Glomerular endothelial cell (primary cell): ENCODE results near the gene SLC35F1. TPM values are rescaled to one million over a fixed set of nuclear protein-coding genes. Genes with fewer than 3 reads are reported as not detected.

Experiments
- DNase-seq: peaks from one replicate; pipeline ENCODE4 v3.0.0-alpha.2; 2011; ENCODE audit warnings: low read depth, low spot score; ENCODE audit errors: extremely low read depth
- total RNA-seq: library from RNA; depleted of rRNA; stranded (reverse); fragments of >200 nt; gene quantifications from 2 replicates; pipeline ENCODE4 v1.2.3, GENCODE V29; 2015

SLC35F1 gene
- total RNA-seq, 1 donor from 2014 or later: not detected

GRCh38 chr6:118186672-118187567 is 279.9 kb downstream of the SLC35F1 start:
- DNase-seq: no peak

- DNase-seq: no peak
Measured at GRCh38 chr6:118187568-118188164, 280.6 kb downstream of the SLC35F1 start.

DNA sequence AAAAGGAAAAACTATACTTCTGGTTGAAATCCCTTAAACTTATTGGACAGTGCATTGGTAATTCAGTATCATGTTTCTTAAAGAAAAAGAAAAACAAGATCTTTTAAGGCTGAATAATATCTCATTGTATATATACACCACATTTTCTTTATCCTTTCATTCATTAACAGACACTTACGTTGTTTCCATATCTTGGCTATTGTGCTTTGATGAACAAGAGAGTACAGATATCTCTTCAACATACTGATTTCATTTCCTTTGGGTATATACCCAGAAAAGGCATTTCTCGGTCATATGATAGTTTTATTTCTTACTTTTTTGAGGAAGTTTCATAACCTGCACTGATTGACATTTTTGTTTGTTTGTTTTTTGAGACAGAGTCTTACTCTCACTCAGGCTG is 281.5 kb downstream of the SLC35F1 start:
- no peak for DNase-seq

DNA sequence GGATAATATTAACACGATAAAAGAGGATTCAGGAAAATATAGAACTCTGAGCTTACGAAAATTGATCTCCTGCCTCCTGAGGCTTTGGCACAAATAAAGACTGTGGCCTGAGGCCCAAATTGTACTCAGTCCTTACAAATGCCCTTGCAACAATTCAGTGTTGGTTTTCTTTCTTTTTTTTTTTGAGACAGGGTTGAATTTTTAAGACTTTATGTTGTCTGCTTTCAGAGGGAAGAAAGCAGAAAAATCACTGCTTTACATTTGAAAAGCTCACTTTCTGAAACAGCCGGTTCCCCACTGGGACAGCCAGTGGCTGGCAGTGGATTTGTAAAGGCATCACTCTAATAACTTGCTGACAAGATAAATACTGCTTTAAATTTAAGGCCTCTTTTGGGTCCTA is 290.5 kb downstream of the SLC35F1 start:
- DNase-seq: no peak

DNA sequence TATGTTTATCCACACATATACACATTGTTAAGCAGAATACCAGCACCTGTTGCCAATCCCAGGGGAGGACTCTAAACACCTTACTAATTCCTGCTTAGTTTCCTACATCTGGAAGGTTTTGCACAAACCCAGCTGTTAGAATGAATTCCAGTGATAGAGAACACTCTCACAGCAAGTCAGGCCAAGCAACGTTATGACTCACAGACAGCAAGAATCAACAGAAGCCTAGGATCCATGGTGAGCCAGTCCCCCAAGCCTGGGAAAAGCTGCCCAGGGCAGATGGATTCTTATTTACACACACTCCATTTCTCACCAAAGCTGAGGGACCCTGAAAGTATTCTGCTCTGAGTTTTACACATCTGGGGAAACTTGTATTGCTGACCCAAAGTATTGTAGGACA is 291.7 kb downstream of the SLC35F1 start:
- no peak for DNase-seq

DNA sequence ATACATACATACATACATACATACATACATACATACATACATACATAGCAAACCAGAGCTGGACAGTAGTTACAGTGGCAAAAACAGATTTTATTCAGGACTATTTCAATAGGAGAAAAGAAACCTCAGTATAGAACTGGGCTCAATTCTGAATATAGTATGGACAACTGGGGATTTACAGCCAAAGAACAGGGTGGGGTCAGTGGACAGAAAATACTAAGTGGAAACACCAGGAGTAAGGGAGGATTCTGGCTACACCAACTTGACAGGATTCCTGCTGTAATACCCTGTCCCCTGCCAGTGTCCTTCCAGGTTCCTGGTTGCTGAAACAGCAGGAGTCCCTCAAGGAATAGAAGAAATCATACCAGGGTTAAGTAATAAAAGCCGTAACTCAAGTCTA is 293.1 kb downstream of the SLC35F1 start:
- DNase-seq: no peak

DNA sequence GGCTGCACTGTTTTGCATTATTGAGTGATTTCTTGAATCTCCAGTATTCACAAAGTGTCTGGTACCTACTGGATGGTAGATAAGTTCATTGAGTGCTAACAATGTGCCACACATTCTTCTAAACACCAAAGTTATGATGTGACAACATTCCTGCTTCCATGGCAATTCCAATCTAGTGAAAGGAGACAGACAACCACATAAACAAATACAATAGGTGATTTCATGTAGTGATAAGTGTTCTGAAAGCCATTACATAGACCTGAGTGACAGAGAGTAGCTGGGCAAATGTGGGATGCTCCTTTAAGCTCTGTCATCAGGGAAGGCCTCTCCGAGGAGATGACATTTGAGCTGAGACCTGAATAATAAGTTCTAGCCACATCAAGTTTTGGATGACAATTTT is 295.5 kb downstream of the SLC35F1 start:
- no peak for DNase-seq

DNA sequence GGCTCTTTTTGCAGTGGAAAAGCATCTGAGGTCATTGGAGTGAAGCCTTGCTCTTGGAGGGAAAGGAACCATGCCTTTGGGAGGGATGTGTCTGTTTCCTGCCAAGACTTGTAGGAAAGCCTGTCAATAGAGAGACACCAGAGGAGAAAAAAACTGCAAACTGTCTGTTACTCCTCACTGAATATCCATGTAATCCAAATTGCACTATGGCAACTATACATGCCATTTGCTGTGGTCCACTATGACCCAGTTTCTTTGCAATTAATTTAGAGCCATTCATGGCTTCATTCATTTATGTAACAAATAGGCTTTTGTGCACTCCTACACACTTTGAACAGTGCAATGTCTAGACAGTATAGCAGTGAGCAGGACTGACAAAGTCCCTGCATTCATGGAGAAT is 296.5 kb downstream of the SLC35F1 start:
- no peak for DNase-seq

GRCh38 chr6:118206221-118206620 is 299.2 kb downstream of the SLC35F1 start:
- no peak for DNase-seq

DNA sequence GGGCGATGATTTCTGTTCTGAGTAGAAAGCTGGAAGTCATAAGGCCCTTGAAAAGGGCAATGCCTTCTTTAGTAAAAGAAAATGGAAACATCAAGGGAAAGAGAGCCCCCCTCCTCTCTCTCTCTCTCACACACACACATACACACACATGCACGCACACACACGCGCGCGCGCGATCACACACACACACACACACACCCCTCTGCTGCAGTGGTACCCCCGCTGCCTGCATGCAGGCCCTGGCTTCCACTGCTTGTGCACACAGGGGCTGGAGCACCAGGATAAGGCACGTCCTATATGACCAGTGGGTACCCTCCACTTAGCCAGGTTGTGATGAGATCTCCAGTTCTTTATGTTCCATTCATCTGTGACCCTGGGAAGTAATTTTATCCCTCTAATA is 300.9 kb downstream of the SLC35F1 start:
- no peak for DNase-seq

DNA sequence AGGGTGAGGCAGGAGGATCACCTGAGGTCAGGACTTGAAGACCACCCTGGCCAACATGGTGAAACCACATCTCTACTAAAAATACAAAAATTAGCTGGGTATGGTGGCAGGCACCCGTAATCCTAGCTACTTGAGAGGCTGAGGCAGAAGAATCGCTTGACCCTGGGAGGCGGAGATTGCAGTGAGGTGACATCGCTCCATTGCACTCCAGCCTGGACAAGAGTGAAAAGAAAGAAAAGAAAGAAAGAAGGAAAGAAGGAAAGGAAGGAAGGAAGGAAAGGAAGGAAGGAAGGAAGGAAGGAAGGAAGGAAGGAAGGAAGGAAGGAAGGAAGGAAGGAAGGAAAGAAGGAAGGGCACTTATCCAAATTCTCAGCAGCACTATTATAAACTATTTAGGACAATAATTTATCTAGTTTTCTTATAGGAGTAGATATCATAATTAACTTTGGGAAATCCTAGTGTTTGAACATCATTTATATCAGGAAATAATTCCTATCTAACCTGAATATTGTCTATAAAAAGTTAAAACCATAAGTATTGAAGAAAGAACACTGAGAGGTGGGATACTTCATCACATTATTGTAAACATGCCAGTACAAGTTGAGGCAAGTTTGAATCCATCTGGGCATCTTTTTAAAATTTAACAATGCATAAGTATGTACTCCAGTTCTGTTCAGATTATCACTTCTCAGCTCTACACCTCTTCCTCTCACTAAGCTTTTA is 305.5 kb downstream of the SLC35F1 start:
- DNase-seq: no peak

DNA sequence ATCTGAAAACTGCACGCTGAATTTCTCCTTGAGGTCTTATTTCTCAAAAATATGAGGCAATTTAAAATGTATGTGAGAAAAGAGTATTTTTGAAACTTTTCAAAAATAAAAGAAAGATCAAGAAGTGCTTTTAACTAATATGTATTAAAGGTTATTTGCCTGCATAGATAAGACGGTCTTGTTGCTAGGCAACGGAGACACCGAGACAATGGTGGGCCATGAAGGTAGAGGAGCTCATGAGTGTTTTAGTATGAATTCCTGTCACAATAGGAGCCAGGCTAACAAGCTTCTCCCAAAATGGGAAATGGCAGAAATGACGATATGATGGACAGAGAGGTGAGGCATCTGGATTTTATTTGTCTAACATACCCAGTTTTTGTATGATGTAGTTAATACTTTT is 308.2 kb downstream of the SLC35F1 start:
- DNase-seq: no peak

DNA sequence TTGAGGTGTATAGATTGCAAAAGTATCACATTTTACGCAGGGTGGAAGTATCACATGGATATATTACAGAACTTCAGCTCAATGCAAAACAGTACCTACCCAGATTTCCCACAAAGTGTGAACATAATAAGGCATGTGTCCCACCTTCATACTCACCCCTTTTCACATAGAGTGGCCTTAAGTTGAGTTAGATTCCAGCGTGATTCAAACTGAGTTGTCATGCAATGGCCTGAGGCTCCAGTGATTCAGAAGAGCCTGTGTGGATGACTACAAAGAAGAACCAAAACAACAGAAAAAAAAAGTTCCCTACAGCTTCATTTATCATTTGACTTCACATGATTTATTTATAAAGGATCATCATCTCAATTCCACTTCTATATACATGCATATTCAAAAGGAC is 309.7 kb downstream of the SLC35F1 start:
- DNase-seq: no peak

DNA sequence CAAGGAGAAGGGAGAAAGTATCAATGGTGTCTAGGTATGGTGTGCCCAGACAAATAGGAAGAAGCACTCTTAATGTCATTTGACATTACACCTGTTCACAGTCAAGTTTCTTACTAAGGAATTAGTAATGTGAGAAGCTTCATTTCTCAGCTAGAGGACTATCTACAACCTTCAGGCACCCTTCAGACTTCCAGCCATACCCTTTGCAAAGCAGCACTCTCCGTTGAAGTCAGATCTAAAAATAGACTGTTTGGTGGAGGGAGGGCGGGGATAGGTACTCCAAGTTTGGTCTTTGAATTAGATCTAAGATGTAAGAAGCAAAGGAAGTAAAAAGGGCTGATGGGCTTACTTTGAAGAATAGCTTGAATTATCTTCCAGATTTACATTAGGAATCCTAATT is 311.1 kb downstream of the SLC35F1 start:
- no peak for DNase-seq

GRCh38 chr6:118220429-118221128 is 313.5 kb downstream of the SLC35F1 start:
- no peak for DNase-seq

DNA sequence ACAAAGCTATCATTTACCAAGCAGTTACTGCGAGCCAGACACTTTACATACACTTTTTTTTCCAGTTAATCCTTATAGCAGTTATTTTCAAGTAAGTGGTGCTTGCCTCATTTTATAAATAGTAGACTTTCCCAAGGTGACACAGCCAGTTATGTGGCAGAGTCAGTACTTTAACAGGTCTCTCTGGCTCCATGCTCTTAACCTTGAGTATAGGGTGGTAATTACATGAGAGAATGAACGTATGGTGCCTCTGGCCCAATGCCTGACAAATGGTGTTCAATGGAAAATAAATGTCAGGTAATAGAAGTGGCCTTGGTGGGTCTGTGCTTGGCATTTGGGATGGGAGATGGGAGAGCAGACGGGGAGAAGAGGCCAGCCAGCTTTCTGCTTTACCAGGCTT is 316.3 kb downstream of the SLC35F1 start:
- DNase-seq: no peak

DNA sequence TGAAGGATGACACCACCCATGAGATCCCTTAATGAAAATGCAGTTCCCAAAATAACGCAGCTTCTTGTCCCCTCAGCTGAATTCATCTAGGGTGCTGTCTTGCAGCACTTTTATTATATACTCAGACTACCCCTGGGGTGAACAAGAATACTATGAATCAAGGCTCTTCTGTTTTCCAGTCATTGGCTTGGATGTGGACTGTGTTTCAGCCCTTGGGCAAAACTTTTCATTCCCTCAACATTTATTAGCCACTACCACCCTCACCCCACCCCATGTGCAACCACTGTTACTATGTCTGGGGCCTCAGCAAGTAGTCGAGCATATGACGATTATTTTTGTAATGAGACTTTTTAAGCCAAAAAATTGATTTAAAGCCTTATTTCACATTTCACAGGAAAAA is 321.8 kb downstream of the SLC35F1 start:
- DNase-seq: no peak

GRCh38 chr6:118240878-118241528 is 333.9 kb downstream of the SLC35F1 start:
- no peak for DNase-seq

GRCh38 chr6:118246406-118246805 is 339.3 kb downstream of the SLC35F1 start:
- no peak for DNase-seq

DNA sequence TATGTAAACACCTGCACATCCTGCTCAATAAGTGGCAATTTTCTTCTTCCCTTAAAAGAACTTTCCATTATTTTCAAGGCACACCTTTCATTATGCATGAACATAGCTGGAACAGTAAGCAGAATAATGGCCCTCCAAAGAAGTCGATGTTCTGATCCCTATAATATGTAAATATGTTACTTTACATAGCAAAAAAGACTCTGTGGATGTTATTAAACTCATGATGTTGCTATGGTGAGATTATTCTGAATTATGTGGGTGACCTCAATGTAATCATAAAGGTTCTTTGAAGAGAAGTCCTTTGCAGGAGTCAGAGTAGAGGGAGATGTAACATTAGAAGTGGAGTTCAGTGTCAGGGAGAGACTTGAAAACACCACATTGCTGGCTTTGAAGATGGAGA is 341.1 kb downstream of the SLC35F1 start:
- no peak for DNase-seq

GRCh38 chr6:118249680-118250079 is 342.6 kb downstream of the SLC35F1 start:
- no peak for DNase-seq
